HL-60 (cell line): ENCODE results near the gene SLC38A6.
A peak's percentile ranks its signal among the peaks of the same experiment; 100 is the strongest.

Experiments
- DNase-seq, 2 experiments: peaks; one replicate each; pipeline ENCODE4 v3.0.0-alpha.2; 2010 to 2020; ENCODE audit warnings: low read depth in 1 of 2, low spot score in 1 of 2
- H3K27ac ChIP-seq: fragments of 250-450 bp; sonication (Bioruptor Pico); replicated peaks from 2 replicates; pipeline ENCODE4 v1.5.1; 2020; ENCODE audit warnings: mild to moderate bottlenecking, moderate library complexity
- H3K27me3 ChIP-seq: fragments of 250-450 bp; sonication (Bioruptor Pico); 2 replicates; pipeline ENCODE4 v1.5.1; 2021; ENCODE audit warnings: mild to moderate bottlenecking, moderate library complexity; ENCODE audit not compliant: insufficient read depth, poor library complexity, severe bottlenecking
- H3K4me3 ChIP-seq: replicated peaks from 2 replicates; pipeline ENCODE4 v1.5.1; 2011; ENCODE audit warnings: mild to moderate bottlenecking, control low read depth, low read length; ENCODE audit not compliant: insufficient read depth
- CTCF ChIP-seq: IDR thresholded peaks from one replicate; pipeline ENCODE4 v1.5.1; 2011; ENCODE audit warnings: low read length, control low read depth, inconsistent platforms; ENCODE audit not compliant: insufficient read depth
- GABPA ChIP-seq: IDR thresholded peaks from 2 replicates; pipeline ENCODE4 v1.6.1; 2012; ENCODE audit warnings: low read depth
- POLR2AphosphoS5 ChIP-seq: IDR thresholded peaks from 2 replicates; pipeline ENCODE4 v1.6.1; 2012; ENCODE audit warnings: low read depth
- SPI1 ChIP-seq: IDR thresholded peaks from 2 replicates; pipeline ENCODE4 v1.6.1; 2012; ENCODE audit warnings: low read depth, mild to moderate bottlenecking, borderline replicate concordance
- TF ChIP-seq, protein P1 (sequence below): IDR thresholded peaks from 2 replicates; pipeline ENCODE4 v1.6.1; 2012; ENCODE audit warnings: low read depth; ENCODE audit not compliant: insufficient replicate concordance

SLC38A6 gene

DNA sequence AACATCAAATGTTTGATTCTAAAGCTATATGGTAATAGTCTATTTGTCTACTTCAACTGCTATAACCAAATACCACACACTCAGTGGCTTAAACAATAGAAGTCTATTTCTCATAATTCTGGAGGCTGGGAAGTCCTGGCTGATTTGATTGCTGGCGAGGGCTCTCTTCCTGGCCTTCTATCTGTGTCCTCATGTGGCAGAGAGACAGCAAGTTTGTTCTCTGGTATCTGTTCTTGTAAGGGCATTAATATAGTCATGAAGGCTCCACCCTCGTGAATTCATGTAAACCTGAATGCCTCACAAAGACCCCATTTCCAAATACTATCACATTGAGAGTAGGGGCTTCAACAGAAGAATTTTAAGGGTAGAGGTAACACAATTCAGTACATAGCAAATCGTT, 34.3 kb upstream of the SLC38A6 start:
- peak overlapping the region; percentile 20 for H3K27ac ChIP-seq
- no peaks in the 10 kb centered on the region for H3K27me3 ChIP-seq
- TF ChIP-seq CTCF (no peak), SPI1 (no peak), POLR2AphosphoS5 (no peak), GABPA (no peak)
- TF ChIP-seq, protein P1, sequence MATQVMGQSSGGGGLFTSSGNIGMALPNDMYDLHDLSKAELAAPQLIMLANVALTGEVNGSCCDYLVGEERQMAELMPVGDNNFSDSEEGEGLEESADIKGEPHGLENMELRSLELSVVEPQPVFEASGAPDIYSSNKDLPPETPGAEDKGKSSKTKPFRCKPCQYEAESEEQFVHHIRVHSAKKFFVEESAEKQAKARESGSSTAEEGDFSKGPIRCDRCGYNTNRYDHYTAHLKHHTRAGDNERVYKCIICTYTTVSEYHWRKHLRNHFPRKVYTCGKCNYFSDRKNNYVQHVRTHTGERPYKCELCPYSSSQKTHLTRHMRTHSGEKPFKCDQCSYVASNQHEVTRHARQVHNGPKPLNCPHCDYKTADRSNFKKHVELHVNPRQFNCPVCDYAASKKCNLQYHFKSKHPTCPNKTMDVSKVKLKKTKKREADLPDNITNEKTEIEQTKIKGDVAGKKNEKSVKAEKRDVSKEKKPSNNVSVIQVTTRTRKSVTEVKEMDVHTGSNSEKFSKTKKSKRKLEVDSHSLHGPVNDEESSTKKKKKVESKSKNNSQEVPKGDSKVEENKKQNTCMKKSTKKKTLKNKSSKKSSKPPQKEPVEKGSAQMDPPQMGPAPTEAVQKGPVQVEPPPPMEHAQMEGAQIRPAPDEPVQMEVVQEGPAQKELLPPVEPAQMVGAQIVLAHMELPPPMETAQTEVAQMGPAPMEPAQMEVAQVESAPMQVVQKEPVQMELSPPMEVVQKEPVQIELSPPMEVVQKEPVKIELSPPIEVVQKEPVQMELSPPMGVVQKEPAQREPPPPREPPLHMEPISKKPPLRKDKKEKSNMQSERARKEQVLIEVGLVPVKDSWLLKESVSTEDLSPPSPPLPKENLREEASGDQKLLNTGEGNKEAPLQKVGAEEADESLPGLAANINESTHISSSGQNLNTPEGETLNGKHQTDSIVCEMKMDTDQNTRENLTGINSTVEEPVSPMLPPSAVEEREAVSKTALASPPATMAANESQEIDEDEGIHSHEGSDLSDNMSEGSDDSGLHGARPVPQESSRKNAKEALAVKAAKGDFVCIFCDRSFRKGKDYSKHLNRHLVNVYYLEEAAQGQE = no peak
- no peak overlapping the region for H3K4me3 ChIP-seq
- no peak for DNase-seq

- Histone ChIP-seq H3K4me3 (no peak overlapping the region), H3K27ac (no peak overlapping the region), H3K27me3 (no peaks in the 10 kb centered on the region)
- DNase-seq = no peak
- TF ChIP-seq CTCF = no peak
- no peak for TF ChIP-seq POLR2AphosphoS5
- TF ChIP-seq, protein P1 = no peak
- no peak for TF ChIP-seq SPI1
- TF ChIP-seq GABPA = no peak
Measured at GRCh38 chr14:60951776-60952435, 29.1 kb upstream of the SLC38A6 start.

DNA sequence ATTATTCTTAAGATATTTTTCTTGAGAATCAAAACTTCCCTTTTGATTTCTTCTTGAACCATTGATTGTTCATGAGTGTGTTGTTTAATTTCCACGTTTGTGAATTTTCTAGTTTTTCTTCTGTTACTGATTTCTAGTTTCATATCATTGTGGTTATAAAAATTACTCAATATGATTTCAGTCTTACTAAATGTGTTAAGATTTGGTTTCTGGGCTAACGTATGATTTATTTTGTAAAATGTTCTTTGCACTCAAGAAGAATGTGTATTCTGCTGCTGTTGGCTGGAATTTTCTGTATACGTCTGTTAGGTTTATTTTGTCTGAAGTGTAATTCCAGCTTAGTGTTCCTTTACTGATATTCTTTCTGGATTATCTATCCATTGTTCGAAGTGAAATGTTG, 24.8 kb upstream of the SLC38A6 start:
- no peak for DNase-seq
- Histone ChIP-seq H3K4me3 (no peak overlapping the region), H3K27me3 (no peaks in the 10 kb centered on the region), H3K27ac (no peak overlapping the region)
- TF ChIP-seq CTCF (no peak), GABPA (no peak), POLR2AphosphoS5 (no peak), SPI1 (no peak)
- TF ChIP-seq, protein P1 = no peak
